Neural cell (in vitro differentiated cells): Measurements from ENCODE around the gene SLC6A5. TPM values are rescaled to one million over a fixed set of nuclear protein-coding genes. Genes with fewer than 3 reads are reported as not detected.

Experiments used
- H2AFZ ChIP-seq: fragments of 200-600, 300-800 bp; sonication (generic), shearing (Covaris generic); 2 replicates; pipeline ENCODE4 v1.6.0; 2014; ENCODE audit warnings: low read depth, mild to moderate bottlenecking, antibody characterized with exemption, low read length, moderate library complexity
- H3F3A ChIP-seq: fragments of 200-600 bp; shearing (Covaris generic); 2 replicates; pipeline ENCODE4 v1.6.1; 2016; ENCODE audit warnings: mild to moderate bottlenecking, moderate library complexity, mixed read lengths, antibody characterized with exemption, low read length; ENCODE audit not compliant: insufficient read depth, poor library complexity, severe bottlenecking
- H3K27ac ChIP-seq: fragments of 200-600, 300-800 bp; sonication (generic), shearing (Covaris generic); 2 replicates; pipeline ENCODE4 v1.5.1; 2014; ENCODE audit warnings: mild to moderate bottlenecking, low read length, moderate library complexity
- H3K27me3 ChIP-seq: fragments of 300-800, 200-600 bp; sonication (generic), shearing (Covaris generic); 2 replicates; pipeline ENCODE4 v1.6.0; 2014; ENCODE audit warnings: mild to moderate bottlenecking, low read depth, low read length, moderate library complexity; ENCODE audit not compliant: insufficient read depth
- H3K36me3 ChIP-seq: fragments of 300-800, 200-600 bp; sonication (generic), shearing (Covaris generic); 2 replicates; pipeline ENCODE4 v1.5.1; 2014; ENCODE audit warnings: mild to moderate bottlenecking, antibody characterized with exemption, low read length, moderate library complexity; ENCODE audit not compliant: insufficient read depth
- H3K4me2 ChIP-seq: fragments of 300-800, 200-600 bp; sonication (generic), shearing (Covaris generic); 2 replicates; pipeline ENCODE4 v1.6.0; 2014; ENCODE audit warnings: mild to moderate bottlenecking, low read length
- H3K4me3 ChIP-seq: fragments of 300-800, 200-600 bp; sonication (generic), shearing (Covaris generic); 2 replicates; pipeline ENCODE4 v1.5.1; 2014; ENCODE audit warnings: mild to moderate bottlenecking, low read length, moderate library complexity
- H3K79me2 ChIP-seq: fragments of 200-600 bp; shearing (Covaris generic); replicated peaks from 2 replicates; pipeline ENCODE4 v1.6.0; 2014; ENCODE audit warnings: mild to moderate bottlenecking, low read length, moderate library complexity; ENCODE audit not compliant: insufficient read depth
- H3K9ac ChIP-seq: fragments of 300-800, 200-600 bp; sonication (generic), shearing (Covaris generic); 2 replicates; pipeline ENCODE4 v1.6.1; 2016; ENCODE audit warnings: mild to moderate bottlenecking, low read length, mixed read lengths
- H3K9me2 ChIP-seq: fragments of 200-600 bp; shearing (Covaris generic); 2 replicates; pipeline ENCODE4 v1.6.1; 2016; ENCODE audit warnings: mild to moderate bottlenecking, low read length, mixed read lengths; ENCODE audit not compliant: insufficient read depth
- H3K9me3 ChIP-seq: fragments of 200-600, 300-800 bp; sonication (generic), shearing (Covaris generic); 2 replicates; pipeline ENCODE4 v1.6.1; 2016; ENCODE audit warnings: mild to moderate bottlenecking, mixed run types, low read length, moderate library complexity, mixed read lengths
- H4K20me1 ChIP-seq: fragments of 200-600 bp; shearing (Covaris generic); 2 replicates; pipeline ENCODE4 v1.6.1; 2016; ENCODE audit warnings: mild to moderate bottlenecking, mixed run types; ENCODE audit not compliant: insufficient read depth
- CTCF ChIP-seq: fragments of 450-650 bp; IDR thresholded peaks from 2 replicates; pipeline ENCODE4 v1.5.1; 2014; ENCODE audit warnings: antibody characterized with exemption, mild to moderate bottlenecking, moderate library complexity; ENCODE audit not compliant: poor library complexity, severe bottlenecking
- EP300 ChIP-seq: fragments of 450-650 bp; conservative IDR thresholded peaks from 2 replicates; pipeline ENCODE4 v1.6.1; 2014; ENCODE audit warnings: antibody characterized with exemption, mild to moderate bottlenecking, moderate library complexity; ENCODE audit not compliant: poor library complexity, severe bottlenecking
- EZH2 ChIP-seq: fragments of 200-600, 300-800 bp; shearing (Covaris generic), sonication (generic); IDR thresholded peaks from 2 replicates; pipeline ENCODE4 v1.6.1; 2014; ENCODE audit warnings: antibody characterized with exemption, low read length, borderline replicate concordance, mild to moderate bottlenecking; ENCODE audit not compliant: insufficient read depth, poor library complexity, severe bottlenecking
- MXI1 ChIP-seq: fragments of 450-650 bp; conservative IDR thresholded peaks from 2 replicates; pipeline ENCODE4 v1.6.1; 2014; ENCODE audit warnings: antibody characterized with exemption, mild to moderate bottlenecking; ENCODE audit not compliant: poor library complexity, severe bottlenecking
- POLR2AphosphoS5 ChIP-seq: IDR thresholded peaks from 2 replicates; pipeline ENCODE4 v1.6.1; 2012
- RAD21 ChIP-seq: fragments of 450-650 bp; conservative IDR thresholded peaks from 2 replicates; pipeline ENCODE4 v1.6.1; 2014; ENCODE audit warnings: antibody characterized with exemption, mild to moderate bottlenecking, moderate library complexity
- REST ChIP-seq: IDR thresholded peaks from 2 replicates; pipeline ENCODE4 v1.6.1; 2012; ENCODE audit warnings: borderline replicate concordance
- SMC3 ChIP-seq: fragments of 450-650 bp; conservative IDR thresholded peaks from 2 replicates; pipeline ENCODE4 v1.6.1; 2014; ENCODE audit warnings: antibody characterized with exemption, mild to moderate bottlenecking, moderate library complexity; ENCODE audit not compliant: poor library complexity
- TAF1 ChIP-seq: IDR thresholded peaks from 2 replicates; pipeline ENCODE4 v1.6.1; 2012; ENCODE audit warnings: low read depth
- polyA plus RNA-seq: library from polyadenylated mRNA; depleted of rRNA; stranded (reverse); fragments of >200 nt; gene quantifications from 2 replicates; pipeline ENCODE4 v1.2.3, GENCODE V29; 2014

SLC6A5 gene
- polyA plus RNA-seq, 1 donor from 2014 or later, result not detected

- no peak overlapping the region for H3K4me2 ChIP-seq
- H3F3A ChIP-seq, result no peaks in the 10 kb centered on the region
- no peak overlapping the region for H3K4me3 ChIP-seq
- TF ChIP-seq TAF1 (no peak), MXI1 (no peak), RAD21 (no peak), SMC3 (no peak), EZH2 (no peak), REST (no peak), POLR2AphosphoS5 (no peak), EP300 (no peak), CTCF (no peak)
- H3K9me2 ChIP-seq, result no peaks in the 10 kb centered on the region
- H4K20me1 ChIP-seq, result no peaks in the 10 kb centered on the region
- peaks cover 76% of the 10 kb centered on the region for H3K27me3 ChIP-seq
- no peak overlapping the region for H2AFZ ChIP-seq
- no peaks in the 10 kb centered on the region for H3K36me3 ChIP-seq
- no peak overlapping the region for H3K9ac ChIP-seq
- H3K27ac ChIP-seq, result no peak overlapping the region
- H3K9me3 ChIP-seq, result no peaks in the 10 kb centered on the region
- no peaks in the 10 kb centered on the region for H3K79me2 ChIP-seq
Measured at GRCh38 chr11:20595101-20595500, 4.3 kb upstream of the SLC6A5 start.

- Histone ChIP-seq H3K36me3 (no peaks in the 10 kb centered on the region), H3K9ac (no peak overlapping the region), H3K27ac (no peak overlapping the region), H3K9me3 (no peaks in the 10 kb centered on the region), H3K79me2 (no peaks in the 10 kb centered on the region), H4K20me1 (no peaks in the 10 kb centered on the region), H3K4me3 (peak overlapping the region; percentile 58), H2AFZ (no peak overlapping the region), H3K27me3 (peaks cover 90% of the 10 kb centered on the region), H3F3A (no peaks in the 10 kb centered on the region), H3K4me2 (no peak overlapping the region), H3K9me2 (no peaks in the 10 kb centered on the region)
- TF ChIP-seq EP300 (no peak), EZH2 (no peak), POLR2AphosphoS5 (no peak), RAD21 (no peak), MXI1 (no peak), TAF1 (no peak), REST (no peak), CTCF (no peak), SMC3 (no peak)
Measured at GRCh38 chr11:20596205-20597153, 2.9 kb upstream of the SLC6A5 start.
